HG03103 (cell line): ENCODE measurements around the gene PLA2G2E.

Experiments used
- ATAC-seq: cut with Tn5 transposase; IDR thresholded peaks from one replicate; pipeline ENCODE4 v1.9.1; 2021; ENCODE audit warnings: low read depth; ENCODE audit not compliant: unreplicated experiment

Gene PLA2G2E

GRCh38 chr1:19923137-19923952 lies at the start of gene PLA2G2E:
TSS of gene PLA2G2E (minus strand) at chr1:19923617. CDS start at chr1:19923559, 58 bp downstream.
- ATAC-seq = no peak

- no peak for ATAC-seq
Measured at GRCh38 chr1:19971664-19972063, 48.2 kb upstream of the PLA2G2E start.

GRCh38 chr1:19969898-19970660 lies 46.7 kb upstream of the PLA2G2E start:
- no peak for ATAC-seq

GRCh38 chr1:19967808-19968207 lies 44.4 kb upstream of the PLA2G2E start:
- ATAC-seq = no peak

- no peak for ATAC-seq
Measured at GRCh38 chr1:19964542-19964941, 41.1 kb upstream of the PLA2G2E start.

GRCh38 chr1:19963636-19964035 lies 40.2 kb upstream of the PLA2G2E start:
- ATAC-seq = no peak

- ATAC-seq = no peak
Measured at GRCh38 chr1:19960591-19960990, 37.2 kb upstream of the PLA2G2E start.

- no peak for ATAC-seq
Measured at GRCh38 chr1:19957779-19958178, 34.4 kb upstream of the PLA2G2E start.

GRCh38 chr1:19955534-19956170 lies 32.2 kb upstream of the PLA2G2E start:
- ATAC-seq = no peak

GRCh38 chr1:19954059-19954458 lies 30.6 kb upstream of the PLA2G2E start:
- ATAC-seq = no peak

GRCh38 chr1:19949016-19949415 lies 25.6 kb upstream of the PLA2G2E start:
- no peak for ATAC-seq

GRCh38 chr1:19946971-19947370 lies 23.6 kb upstream of the PLA2G2E start:
- no peak for ATAC-seq

- no peak for ATAC-seq
Measured at GRCh38 chr1:19946331-19946751, 22.9 kb upstream of the PLA2G2E start.

- ATAC-seq = no peak
Measured at GRCh38 chr1:19945914-19946313, 22.5 kb upstream of the PLA2G2E start.

GRCh38 chr1:19942657-19943056 lies 19.2 kb upstream of the PLA2G2E start:
- no peak for ATAC-seq

- ATAC-seq = no peak
Measured at GRCh38 chr1:19942088-19942487, 18.7 kb upstream of the PLA2G2E start.

- no peak for ATAC-seq
Measured at GRCh38 chr1:19941206-19941568, 17.8 kb upstream of the PLA2G2E start.

GRCh38 chr1:19940486-19941205 lies 17.2 kb upstream of the PLA2G2E start:
- no peak for ATAC-seq

- no peak for ATAC-seq
Measured at GRCh38 chr1:19938472-19938871, 15.1 kb upstream of the PLA2G2E start.

GRCh38 chr1:19936061-19936750 lies 12.8 kb upstream of the PLA2G2E start:
- ATAC-seq = no peak
